ENCODE data around the gene MAPKAPK2. TPM values are rescaled to one million over a fixed set of nuclear protein-coding genes. Genes with fewer than 3 reads are reported as not detected.

MAPKAPK2 gene
- total RNA-seq, 1 experiment from 2014 or later, result 72.4 TPM

GRCh38 chr1:206657751-206658150 lies 27.0 kb upstream of the MAPKAPK2 start:
- ATAC-seq, result no peak
- H3K36me3 ChIP-seq (ENCODE audit: control insufficient read depth, insufficient read depth, low read length), result no peaks in the 10 kb centered on the region
- intact Hi-C loops (cut with micrococcal nuclease; ENCODE audit: unreplicated experiment) (no loop called here), in situ Hi-C loops (cut with HindIII; ENCODE audit: low pct_unique_long_range_greater_than_20kb, low sequenced_read_pairs) (no loop called here)
- no peak overlapping the region for H3K4me3 ChIP-seq (ENCODE audit: low read depth in 2 of 2, low read length in 2 of 2)
- no peak for DNase-seq (ENCODE audit: low read depth, low spot score)
- no peak overlapping the region for H3K27ac ChIP-seq (ENCODE audit: low read length)
- ChIA-PET CTCF (no interaction called here), POLR2A (no interaction called here)
- no TSS peak for BruUV-seq (replicated peaks)
- H3K9me3 ChIP-seq (ENCODE audit: control insufficient read depth, insufficient read depth, low read depth, low read length), result no peaks in the 10 kb centered on the region
- peaks cover 3% of the 10 kb centered on the region; the same call in 1 of the 2 replicates for H3K27me3 ChIP-seq (ENCODE audit: control insufficient read depth, insufficient read depth, low read length)
- TF ChIP-seq TCF7L2 (IDR thresholded peaks at IDR 0.05; ENCODE audit: low read depth, low read length) (no peak), REST (IDR thresholded peaks at IDR 0.05; ENCODE audit: insufficient read depth in 1 of 2, low read depth in 2 of 2, low read length in 1 of 2) (no peak), POLR2AphosphoS5 (IDR thresholded peaks at IDR 0.05; ENCODE audit: low read depth, low read length) (no peak), SIN3A (IDR thresholded peaks at IDR 0.05; ENCODE audit: borderline replicate concordance, insufficient read depth, low read depth, low read length) (no peak)
- TF ChIP-seq, protein P1, sequence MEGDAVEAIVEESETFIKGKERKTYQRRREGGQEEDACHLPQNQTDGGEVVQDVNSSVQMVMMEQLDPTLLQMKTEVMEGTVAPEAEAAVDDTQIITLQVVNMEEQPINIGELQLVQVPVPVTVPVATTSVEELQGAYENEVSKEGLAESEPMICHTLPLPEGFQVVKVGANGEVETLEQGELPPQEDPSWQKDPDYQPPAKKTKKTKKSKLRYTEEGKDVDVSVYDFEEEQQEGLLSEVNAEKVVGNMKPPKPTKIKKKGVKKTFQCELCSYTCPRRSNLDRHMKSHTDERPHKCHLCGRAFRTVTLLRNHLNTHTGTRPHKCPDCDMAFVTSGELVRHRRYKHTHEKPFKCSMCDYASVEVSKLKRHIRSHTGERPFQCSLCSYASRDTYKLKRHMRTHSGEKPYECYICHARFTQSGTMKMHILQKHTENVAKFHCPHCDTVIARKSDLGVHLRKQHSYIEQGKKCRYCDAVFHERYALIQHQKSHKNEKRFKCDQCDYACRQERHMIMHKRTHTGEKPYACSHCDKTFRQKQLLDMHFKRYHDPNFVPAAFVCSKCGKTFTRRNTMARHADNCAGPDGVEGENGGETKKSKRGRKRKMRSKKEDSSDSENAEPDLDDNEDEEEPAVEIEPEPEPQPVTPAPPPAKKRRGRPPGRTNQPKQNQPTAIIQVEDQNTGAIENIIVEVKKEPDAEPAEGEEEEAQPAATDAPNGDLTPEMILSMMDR (IDR thresholded peaks at IDR 0.05), result no peak
- no peaks in the 10 kb centered on the region for H3K4me1 ChIP-seq (ENCODE audit: control insufficient read depth, insufficient read depth, low read length)

GRCh38 chr1:206658264-206658980 lies 26.3 kb upstream of the MAPKAPK2 start:
- DNase-seq (ENCODE audit: low read depth, low spot score) (no peak), ATAC-seq (no peak)
- Histone ChIP-seq H3K4me3 (ENCODE audit: low read depth in 2 of 2, low read length in 2 of 2) (no peak overlapping the region), H3K36me3 (ENCODE audit: control insufficient read depth, insufficient read depth, low read length) (no peaks in the 10 kb centered on the region), H3K27ac (ENCODE audit: low read length) (no peak overlapping the region), H3K4me1 (ENCODE audit: control insufficient read depth, insufficient read depth, low read length) (no peaks in the 10 kb centered on the region), H3K27me3 (ENCODE audit: control insufficient read depth, insufficient read depth, low read length) (peaks cover 3% of the 10 kb centered on the region; the same call in 1 of the 2 replicates), H3K9me3 (ENCODE audit: control insufficient read depth, insufficient read depth, low read depth, low read length) (no peaks in the 10 kb centered on the region)
- in situ Hi-C loops (cut with HindIII; ENCODE audit: low pct_unique_long_range_greater_than_20kb, low sequenced_read_pairs) (no loop called here), intact Hi-C loops (cut with micrococcal nuclease; ENCODE audit: unreplicated experiment) (no loop called here)
- CTCF ChIA-PET, result no interaction called here
- no peak for TF ChIP-seq TCF7L2 (IDR thresholded peaks at IDR 0.05; ENCODE audit: low read depth, low read length)
- TF ChIP-seq, protein P1 (IDR thresholded peaks at IDR 0.05), result peak; percentile 85
- POLR2A ChIA-PET, result interaction anchor here (0.7 kb wide), 1 partner anchor 100 kb away, joined by 3 read pairs; no protein-coding TSS in a partner anchor
- no TSS peak for BruUV-seq (replicated peaks)
